Central memory CD8-positive, alpha-beta T cell (primary cell): Measurements from ENCODE around the gene CD244.
A peak's percentile ranks its signal among the peaks of the same experiment; 100 is the strongest.
"Not testable (repeated sequence)": the region's sequence is repeated elsewhere in the genome, so short reads cannot be mapped to it uniquely, and the experiment has no call there.

Experiments
- ATAC-seq: fragments of 150-1000 bp; cut with Tn5 transposase; replicated peaks from 2 replicates; pipeline ENCODE4 v1.10.0; 2022; ENCODE audit warnings: mild to moderate bottlenecking, moderate FRiP score, moderate number of reproducible peaks; ENCODE audit not compliant: poor library complexity, severe bottlenecking; ENCODE audit errors: extremely low read depth
- DNase-seq, 2 donors: peaks; one replicate each; pipeline ENCODE4 v3.0.0; 2021; ENCODE audit warnings: low spot score in 2 of 2
- H3K27ac Mint-ChIP-seq: one replicate; pipeline ENCODE4 v1.8.0; 2022; ENCODE audit warnings: low read depth, mild to moderate bottlenecking, moderate library complexity, mixed read lengths
- H3K27me3 Mint-ChIP-seq: one replicate; pipeline ENCODE4 v1.8.0; 2022; ENCODE audit warnings: mixed read lengths
- H3K36me3 Mint-ChIP-seq: one replicate; pipeline ENCODE4 v1.8.0; 2022; ENCODE audit warnings: mild to moderate bottlenecking, moderate library complexity, mixed read lengths; ENCODE audit not compliant: insufficient read depth
- H3K4me1 Mint-ChIP-seq: one replicate; pipeline ENCODE4 v1.8.0; 2022; ENCODE audit warnings: mixed read lengths
- H3K4me3 Mint-ChIP-seq: one replicate; pipeline ENCODE4 v1.8.0; 2022; ENCODE audit warnings: mild to moderate bottlenecking, moderate library complexity, mixed read lengths
- H3K9me3 Mint-ChIP-seq: one replicate; pipeline ENCODE4 v1.8.0; 2022; ENCODE audit warnings: mixed read lengths

Gene CD244

DNA sequence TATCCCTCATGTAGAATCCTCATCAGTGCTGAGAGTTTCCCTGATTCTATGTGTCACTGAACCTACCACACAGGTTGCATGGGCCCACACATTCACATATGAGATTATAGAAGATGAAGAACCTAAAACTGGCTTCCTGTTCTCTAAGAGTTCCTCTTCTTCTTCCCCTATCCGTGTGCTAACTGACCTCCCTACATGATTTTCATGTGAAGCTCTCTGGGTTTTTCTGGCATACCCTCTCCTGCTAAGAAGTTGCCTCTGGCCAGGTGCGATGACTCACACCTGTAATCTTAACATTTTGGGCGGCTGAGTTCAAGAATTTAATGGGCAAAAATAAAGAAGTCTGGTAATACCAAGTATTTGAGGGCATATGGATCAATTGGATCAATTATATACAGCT is 5.5 kb upstream of the CD244 start:
- H3K27me3 Mint-ChIP-seq, result no peaks in the 10 kb centered on the region
- ATAC-seq (no peak), DNase-seq (no peak)
- no peaks in the 10 kb centered on the region for H3K36me3 Mint-ChIP-seq
- H3K4me3 Mint-ChIP-seq, result no peak overlapping the region
- H3K27ac Mint-ChIP-seq, result no peak overlapping the region
- peaks cover 16% of the 10 kb centered on the region for H3K4me1 Mint-ChIP-seq
- no peaks in the 10 kb centered on the region for H3K9me3 Mint-ChIP-seq

DNA sequence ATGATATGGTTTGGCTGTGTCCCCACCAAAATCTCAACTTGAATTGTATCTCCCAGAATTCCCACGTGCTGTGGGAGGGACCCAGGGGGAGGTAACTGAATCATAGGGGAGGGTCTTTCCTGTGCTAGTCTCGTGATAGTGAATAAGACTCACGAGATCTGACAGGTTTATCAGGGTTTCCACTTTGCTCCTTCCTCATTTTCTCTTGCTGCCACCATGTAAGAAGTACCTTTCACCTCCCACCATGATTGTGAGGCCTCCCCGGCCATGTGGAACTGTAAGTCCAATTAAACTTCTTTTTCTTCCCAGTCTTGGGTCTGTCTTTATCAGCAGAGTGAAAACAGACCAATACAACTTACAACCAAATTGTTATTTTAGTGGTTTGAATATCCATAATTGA is 5.0 kb upstream of the CD244 start:
- H3K4me1 Mint-ChIP-seq, result peaks cover 21% of the 10 kb centered on the region
- ATAC-seq, H3K4me3 Mint-ChIP-seq, DNase-seq, H3K27me3 Mint-ChIP-seq, H3K36me3 Mint-ChIP-seq, H3K27ac Mint-ChIP-seq, H3K9me3 Mint-ChIP-seq: not testable (repeated sequence)

DNA sequence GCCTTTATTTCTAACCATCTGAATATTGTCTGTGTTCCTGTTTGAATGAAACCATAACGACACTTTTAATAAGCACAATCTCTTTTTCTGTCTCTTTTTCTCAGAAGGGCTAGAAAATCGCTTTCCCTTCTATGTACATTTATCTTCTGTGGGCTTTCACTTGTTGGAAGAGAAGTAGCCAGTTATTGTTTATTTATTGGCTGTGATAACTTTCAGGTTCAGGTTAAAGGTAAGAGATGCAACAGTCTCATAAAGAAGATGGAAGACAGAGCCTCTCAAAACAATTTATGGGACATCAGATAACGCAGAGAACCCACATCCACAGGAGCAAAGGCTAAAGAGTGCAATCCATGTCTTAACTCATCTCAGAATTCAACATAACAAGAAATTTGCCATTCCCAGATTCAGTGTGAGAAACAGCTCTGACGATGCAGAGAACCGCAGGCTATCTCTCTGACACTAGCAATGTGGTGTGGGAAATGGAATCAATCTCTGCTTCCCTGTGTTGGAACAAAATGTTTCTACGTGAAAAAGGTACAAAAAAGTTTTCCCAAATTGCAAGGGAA is 4.1 kb upstream of the CD244 start:
- no peak for ATAC-seq

GRCh38 chr1:160866001-160866694 is 3.5 kb upstream of the CD244 start:
- Mint-ChIP-seq H3K36me3 (peaks cover 4% of the 10 kb centered on the region), H3K27me3 (no peaks in the 10 kb centered on the region), H3K4me1 (peaks cover 35% of the 10 kb centered on the region), H3K27ac (no peak overlapping the region), H3K4me3 (no peak overlapping the region), H3K9me3 (no peaks in the 10 kb centered on the region)
- ATAC-seq (no peak), DNase-seq (no peak)

More for the DNA sequence above, 4.1 kb upstream of the CD244 start:
- no peaks in the 10 kb centered on the region for H3K9me3 Mint-ChIP-seq
- no peaks in the 10 kb centered on the region for H3K27me3 Mint-ChIP-seq
- no peak overlapping the region for H3K27ac Mint-ChIP-seq
- H3K4me1 Mint-ChIP-seq, result peaks cover 30% of the 10 kb centered on the region
- peaks cover 4% of the 10 kb centered on the region for H3K36me3 Mint-ChIP-seq
- H3K4me3 Mint-ChIP-seq, result no peak overlapping the region
- no peak for DNase-seq

DNA sequence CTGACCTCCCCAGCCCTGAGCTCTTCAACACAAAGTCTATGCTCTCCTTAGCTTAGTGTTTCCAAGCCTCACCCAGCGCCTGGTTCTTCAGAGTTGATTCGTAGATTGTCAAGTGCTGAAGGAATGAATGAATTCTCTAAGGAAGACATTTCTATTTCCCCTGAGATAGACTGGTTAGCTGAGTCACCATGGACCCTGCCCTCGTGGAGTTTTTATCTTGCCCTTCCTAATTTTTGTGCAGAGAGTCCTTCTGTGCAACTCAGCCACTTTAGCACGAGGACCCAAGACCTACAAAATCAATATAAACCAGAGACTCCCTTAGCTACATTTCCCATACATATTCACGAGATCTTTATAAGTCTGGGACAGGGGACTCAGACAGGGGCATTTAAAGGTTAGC is 2.6 kb upstream of the CD244 start:
- DNase-seq (no peak), ATAC-seq (no peak)
- H3K36me3 Mint-ChIP-seq, result peaks cover 4% of the 10 kb centered on the region
- H3K9me3 Mint-ChIP-seq, result no peaks in the 10 kb centered on the region
- H3K4me1 Mint-ChIP-seq, result peaks cover 43% of the 10 kb centered on the region
- H3K27me3 Mint-ChIP-seq, result no peaks in the 10 kb centered on the region
- no peak overlapping the region for H3K4me3 Mint-ChIP-seq
- H3K27ac Mint-ChIP-seq, result no peak overlapping the region

- Mint-ChIP-seq H3K4me3 (peak overlapping the region; percentile 51), H3K27me3 (no peaks in the 10 kb centered on the region), H3K4me1 (peaks cover 46% of the 10 kb centered on the region), H3K27ac (peak overlapping the region; percentile 91), H3K9me3 (no peaks in the 10 kb centered on the region), H3K36me3 (peaks cover 4% of the 10 kb centered on the region)
- no peak for ATAC-seq
- DNase-seq, result no peak
These were observed 1.5 kb upstream of the CD244 start for GRCh38 chr1:160864173-160864572.

DNA sequence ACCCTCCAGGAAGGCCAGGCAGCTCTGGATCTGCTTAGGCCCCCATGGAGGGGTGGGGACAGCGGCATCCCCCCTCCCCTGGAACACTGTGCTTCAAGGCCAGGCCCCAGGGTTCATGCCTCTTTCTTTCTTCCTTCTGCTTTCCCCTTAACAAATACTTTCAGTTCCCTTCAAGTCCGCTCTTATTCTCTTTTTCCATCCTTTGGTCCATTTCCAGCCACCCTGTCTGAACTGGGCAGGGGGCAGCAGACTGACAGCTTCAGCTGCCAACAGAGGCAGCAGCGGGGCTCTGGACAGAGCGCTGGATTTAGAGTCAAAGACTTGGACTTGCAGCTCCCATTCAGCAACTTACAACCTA is 1.1 kb upstream of the CD244 start:
- no peak for DNase-seq
- ATAC-seq, result no peak
- H3K36me3 Mint-ChIP-seq, result peaks cover 4% of the 10 kb centered on the region
- H3K27ac Mint-ChIP-seq, result peak overlapping the region; percentile 91
- H3K9me3 Mint-ChIP-seq, result no peaks in the 10 kb centered on the region
- peaks cover 51% of the 10 kb centered on the region for H3K4me1 Mint-ChIP-seq
- no peaks in the 10 kb centered on the region for H3K27me3 Mint-ChIP-seq
- peak overlapping the region; percentile 51 for H3K4me3 Mint-ChIP-seq

- H3K4me3 Mint-ChIP-seq, result peak overlapping the region; percentile 96
- DNase-seq, result no peak
- no peaks in the 10 kb centered on the region for H3K9me3 Mint-ChIP-seq
- peak overlapping the region; percentile 91 for H3K27ac Mint-ChIP-seq
- H3K36me3 Mint-ChIP-seq, result peaks cover 8% of the 10 kb centered on the region
- no peaks in the 10 kb centered on the region for H3K27me3 Mint-ChIP-seq
- no peak for ATAC-seq
- H3K4me1 Mint-ChIP-seq, result peaks cover 56% of the 10 kb centered on the region
These were observed 530 bp upstream of the CD244 start for GRCh38 chr1:160863061-160863773.

DNA sequence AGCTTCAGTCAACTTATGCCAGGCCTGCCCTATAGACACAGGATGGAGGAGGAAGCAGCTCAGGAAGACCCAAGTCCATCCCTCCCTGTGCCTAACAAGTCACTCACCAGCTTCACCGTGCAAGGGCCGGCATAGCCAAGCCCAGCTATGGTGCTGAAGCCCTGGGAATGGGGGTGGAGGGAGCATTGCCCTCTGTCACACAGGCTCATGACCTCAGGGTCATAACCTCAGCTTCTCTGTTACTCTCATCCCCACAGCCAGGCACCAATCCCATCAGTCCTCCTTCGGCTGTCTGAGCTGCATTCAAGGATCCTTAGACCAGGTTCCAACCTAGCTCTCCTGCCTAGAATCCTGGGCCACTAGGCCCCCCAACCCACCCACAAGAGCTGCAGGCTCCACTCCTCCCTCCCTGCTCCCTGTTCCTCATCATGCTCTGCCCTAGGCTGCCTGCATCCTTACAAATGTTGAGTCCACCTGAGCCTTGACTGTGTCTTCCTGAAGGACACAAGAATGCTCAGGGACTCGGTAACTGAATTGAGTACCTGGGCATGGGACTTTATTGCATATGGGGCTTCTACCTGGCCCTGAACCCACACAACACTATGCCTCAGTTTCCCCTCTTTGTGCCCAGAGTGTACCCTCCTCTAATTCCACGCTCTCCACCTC is 1.7 kb downstream of the CD244 start:
- Mint-ChIP-seq H3K36me3 (peaks cover 8% of the 10 kb centered on the region), H3K4me1 (peaks cover 54% of the 10 kb centered on the region), H3K4me3 (peak overlapping the region; percentile 96), H3K9me3 (no peaks in the 10 kb centered on the region), H3K27ac (peak overlapping the region; percentile 91), H3K27me3 (no peaks in the 10 kb centered on the region)
- no peak for ATAC-seq
- DNase-seq, result no peak

- ATAC-seq (no peak), DNase-seq (no peak)
- H3K27me3 Mint-ChIP-seq, result no peaks in the 10 kb centered on the region
- peaks cover 55% of the 10 kb centered on the region for H3K4me1 Mint-ChIP-seq
- no peak overlapping the region for H3K27ac Mint-ChIP-seq
- H3K9me3 Mint-ChIP-seq, result no peaks in the 10 kb centered on the region
- H3K4me3 Mint-ChIP-seq, result peak overlapping the region; percentile 73
- H3K36me3 Mint-ChIP-seq, result peaks cover 8% of the 10 kb centered on the region
These were observed 3.5 kb downstream of the CD244 start for GRCh38 chr1:160859166-160859565.

GRCh38 chr1:160858507-160858906 is 4.2 kb downstream of the CD244 start:
- H3K4me3 Mint-ChIP-seq, result peak overlapping the region; percentile 73
- H3K36me3 Mint-ChIP-seq, result peaks cover 10% of the 10 kb centered on the region
- no peak for ATAC-seq
- no peaks in the 10 kb centered on the region for H3K9me3 Mint-ChIP-seq
- DNase-seq, result no peak
- no peaks in the 10 kb centered on the region for H3K27me3 Mint-ChIP-seq
- H3K27ac Mint-ChIP-seq, result no peak overlapping the region
- H3K4me1 Mint-ChIP-seq, result peaks cover 55% of the 10 kb centered on the region

DNA sequence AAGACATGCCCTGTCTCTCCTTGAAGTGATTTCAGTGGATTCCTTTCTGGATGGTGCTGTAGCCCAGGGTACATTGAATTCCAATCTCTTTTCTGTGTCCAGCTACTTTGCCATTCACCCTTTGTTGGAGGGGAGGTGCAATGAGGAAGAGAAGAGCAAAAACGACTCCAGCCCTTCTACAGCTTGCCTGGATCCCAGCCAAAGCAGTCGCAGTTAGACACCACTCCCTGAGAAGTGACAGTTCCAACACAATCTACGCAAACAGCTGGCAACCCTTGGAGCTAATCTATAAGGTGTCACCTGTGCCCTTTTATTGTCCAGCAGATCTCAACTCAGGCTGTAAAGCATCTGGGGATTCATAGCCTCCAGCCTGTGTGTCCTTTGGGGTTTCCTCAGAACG is 4.6 kb downstream of the CD244 start:
- peaks cover 55% of the 10 kb centered on the region for H3K4me1 Mint-ChIP-seq

More for the DNA sequence above, 4.6 kb downstream of the CD244 start:
- Mint-ChIP-seq H3K36me3 (peaks cover 11% of the 10 kb centered on the region), H3K27me3 (no peaks in the 10 kb centered on the region), H3K27ac (no peak overlapping the region), H3K4me3 (peak overlapping the region; percentile 73), H3K9me3 (no peaks in the 10 kb centered on the region)
- DNase-seq (no peak), ATAC-seq (no peak)
